Measurements from ENCODE around the gene PTPDC1.

The PTPDC1 gene

DNA sequence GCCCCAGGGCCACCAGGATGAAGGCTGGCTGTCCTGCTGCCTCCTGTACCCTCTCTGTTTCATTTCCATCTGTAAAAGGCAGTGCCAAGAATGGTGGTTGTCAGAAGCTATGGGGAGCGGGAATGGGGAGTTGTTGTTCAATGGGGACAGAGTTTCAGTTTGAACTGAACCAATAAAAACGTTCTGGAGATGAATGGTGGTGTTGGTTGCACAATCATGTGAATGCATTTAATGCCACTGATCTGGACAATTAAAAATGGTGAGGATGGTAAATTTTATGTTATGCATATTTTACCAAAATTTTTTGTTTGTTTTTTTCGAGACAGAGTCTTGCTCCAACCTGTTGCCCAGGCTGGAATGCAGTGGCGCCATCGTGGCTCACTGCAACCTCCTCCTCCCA is 58.1 kb downstream of the PTPDC1 start:
- DNase-seq: no peak

DNA sequence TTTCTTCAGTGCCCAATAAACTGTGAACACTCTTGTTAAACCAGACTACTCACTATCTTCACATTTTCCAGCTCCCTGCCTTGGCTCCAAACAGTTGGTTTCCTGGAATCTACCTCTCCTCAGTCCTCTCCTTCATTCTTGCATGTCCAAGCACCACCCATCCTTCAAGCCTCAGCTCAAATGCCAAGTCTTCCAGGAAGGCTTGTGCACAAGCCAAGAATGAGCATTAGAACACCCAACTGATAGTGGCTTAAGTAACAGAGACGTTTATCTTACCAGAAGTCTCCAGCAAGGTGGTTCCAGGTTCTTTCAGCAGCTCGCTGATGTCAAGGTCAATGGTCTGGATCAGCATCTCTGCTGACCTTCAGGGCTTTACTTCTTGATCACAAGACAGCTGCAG is 60.1 kb downstream of the PTPDC1 start:
- no peak for DNase-seq

DNA sequence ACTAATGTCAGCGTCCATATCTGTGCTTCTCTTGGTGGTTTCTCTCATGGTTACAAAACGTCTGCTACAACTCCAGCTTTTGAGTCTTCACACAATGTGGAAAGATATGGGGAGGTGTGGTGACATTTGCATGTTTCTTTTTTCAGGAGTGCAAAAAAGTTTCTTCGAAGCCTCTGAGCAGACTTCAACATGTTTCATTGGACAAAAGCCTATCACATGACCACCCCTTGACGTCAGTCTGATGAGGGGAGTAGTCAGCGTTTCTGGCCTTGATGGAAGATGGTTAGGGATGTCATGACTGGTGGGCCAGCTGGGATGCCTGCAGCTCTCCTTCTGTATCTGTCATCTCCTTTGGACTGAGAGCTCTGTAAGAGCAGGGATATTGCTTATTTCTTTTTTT is 61.4 kb downstream of the PTPDC1 start:
- no peak for DNase-seq

DNA sequence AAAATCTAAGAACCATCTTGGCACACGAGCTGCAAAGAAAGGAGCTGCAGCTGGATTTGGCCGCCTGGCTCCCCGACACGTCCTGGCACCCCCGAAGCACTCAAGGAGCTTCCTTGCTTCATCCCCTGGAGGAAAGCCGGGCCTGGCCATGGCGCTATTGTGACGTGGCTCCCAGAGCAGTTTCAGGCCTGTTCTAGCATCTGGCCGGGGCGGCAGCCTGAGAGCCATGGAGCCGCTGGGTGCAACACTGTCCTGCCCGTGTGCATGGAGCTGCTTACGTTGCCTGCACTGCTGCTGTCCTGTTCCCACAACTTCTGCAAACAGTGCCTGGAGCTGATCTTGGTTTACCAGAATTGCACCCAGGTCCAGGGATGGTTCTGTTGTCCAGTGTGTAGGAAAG is 63.5 kb downstream of the PTPDC1 start:
- DNase-seq: no peak

DNA sequence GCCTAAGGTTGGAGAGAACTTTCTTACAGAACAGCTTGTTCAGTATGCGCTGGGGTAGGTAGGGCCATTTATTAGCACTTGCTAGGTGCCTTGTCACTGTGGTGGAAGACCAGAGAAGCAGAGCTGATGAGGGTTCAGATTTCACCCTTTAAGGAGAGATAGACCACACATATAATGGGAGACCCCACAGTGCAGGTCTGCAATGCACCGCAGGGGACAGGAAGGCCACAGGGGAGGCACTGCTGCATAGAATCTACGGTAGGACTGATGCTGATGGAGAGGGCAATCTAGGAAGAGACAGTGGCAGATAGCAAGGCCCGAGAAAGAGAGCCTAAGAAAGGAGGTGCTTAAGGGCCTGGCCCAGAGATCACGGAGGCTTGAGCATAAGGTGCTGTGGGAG is 64.2 kb downstream of the PTPDC1 start:
- DNase-seq: no peak

DNA sequence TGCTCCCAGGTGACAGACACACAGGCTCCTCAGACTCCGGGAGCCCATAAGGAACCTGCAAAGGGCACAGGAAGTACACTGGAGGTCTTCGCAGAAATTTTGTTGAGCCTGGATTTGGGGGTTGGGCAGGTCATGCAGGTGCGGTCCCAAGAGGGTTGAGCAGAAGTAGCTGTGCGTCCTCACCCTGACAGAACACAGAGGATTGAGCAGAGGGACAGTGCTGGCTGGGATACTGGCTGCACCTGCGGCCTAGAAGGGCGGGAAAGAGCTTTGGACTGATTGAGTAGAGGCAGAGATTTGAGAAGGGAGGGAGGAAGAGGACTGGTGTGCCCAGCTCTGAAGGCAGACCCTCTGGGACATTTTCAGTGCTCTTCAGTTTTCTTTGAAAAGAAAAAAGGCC is 65.4 kb downstream of the PTPDC1 start:
- DNase-seq: no peak

DNA sequence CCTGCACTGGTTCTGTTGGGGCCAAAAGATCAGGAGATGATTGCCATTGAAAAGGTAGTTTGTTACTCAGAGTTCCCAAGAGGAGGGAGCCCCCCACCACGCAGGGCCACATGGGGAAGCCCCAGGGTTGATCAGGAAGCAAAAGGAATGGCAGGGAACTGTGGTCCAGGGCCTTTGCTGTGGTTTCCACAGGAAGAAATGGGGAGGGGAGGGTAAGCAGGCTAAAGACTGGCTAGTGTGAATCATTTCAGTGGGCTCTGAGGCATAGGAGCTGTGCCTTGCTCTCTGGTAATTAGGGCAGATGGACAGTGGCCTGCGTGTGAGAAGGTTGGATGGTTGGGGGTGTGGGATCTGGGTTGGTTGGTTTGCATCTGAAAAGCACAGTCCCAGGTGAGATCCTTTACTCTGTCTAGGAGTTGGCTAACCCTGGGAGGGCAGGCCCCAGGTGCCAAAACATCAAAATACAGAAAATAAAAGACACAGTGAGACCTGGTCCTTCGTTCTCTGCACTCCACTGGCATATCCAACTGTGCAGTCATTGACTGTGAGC is 66.1 kb downstream of the PTPDC1 start:
- DNase-seq: no peak

DNA sequence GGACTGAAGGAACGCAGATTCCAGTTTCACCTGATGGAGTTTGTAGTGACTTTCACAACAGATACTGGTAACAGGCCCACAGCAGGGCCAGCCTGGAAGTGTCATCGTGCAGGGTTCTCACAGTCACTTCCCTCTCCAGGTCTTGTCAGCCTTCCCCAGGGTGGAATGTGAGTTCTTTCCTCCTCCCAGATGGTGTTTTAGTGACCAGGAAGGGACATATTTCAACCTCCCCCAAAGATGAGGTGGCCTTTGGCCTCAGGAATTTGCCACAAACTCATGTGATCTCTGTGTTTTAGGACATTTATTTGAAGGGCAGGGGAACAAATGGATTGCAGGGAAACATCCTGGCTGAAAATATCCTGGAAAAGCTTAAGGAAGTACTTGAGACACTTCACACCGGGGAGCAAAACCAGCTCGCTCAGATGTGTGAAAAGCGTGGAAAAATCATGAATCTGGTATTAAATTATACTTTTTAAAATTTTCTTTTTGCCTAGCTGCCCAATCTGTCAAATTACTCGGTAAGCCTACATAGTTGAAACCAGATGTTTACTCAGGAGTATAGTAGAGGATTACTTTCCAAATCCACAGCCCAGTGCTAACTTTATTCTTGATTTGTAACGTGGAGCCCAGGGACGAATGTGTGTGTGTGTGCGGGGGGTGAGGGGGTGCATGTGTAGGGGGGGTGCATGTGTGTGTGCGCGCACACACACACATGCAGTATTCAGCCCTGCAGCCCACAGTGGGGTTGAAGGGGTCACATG is 66.8 kb downstream of the PTPDC1 start:
- DNase-seq: peak; percentile 13

DNA sequence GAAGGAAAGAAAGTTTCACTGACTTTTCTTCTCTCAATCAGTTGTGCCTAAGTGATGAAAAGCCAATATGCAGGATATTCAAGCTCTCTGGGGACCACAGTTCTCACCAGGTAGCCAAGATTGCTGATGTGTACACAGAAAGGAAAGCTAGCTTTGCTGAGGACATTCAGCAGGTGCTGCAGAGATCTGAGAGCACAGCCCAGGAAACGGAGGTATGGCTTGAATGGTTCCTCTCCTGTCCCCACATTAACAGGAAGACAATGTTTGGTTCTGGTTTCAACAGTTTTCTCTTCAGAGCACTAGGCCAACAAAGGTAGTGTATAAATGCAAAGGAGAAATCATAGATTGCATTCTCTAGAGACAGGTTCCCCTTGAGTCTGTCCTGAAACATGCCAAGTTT is 69.6 kb downstream of the PTPDC1 start:
- DNase-seq: no peak

DNA sequence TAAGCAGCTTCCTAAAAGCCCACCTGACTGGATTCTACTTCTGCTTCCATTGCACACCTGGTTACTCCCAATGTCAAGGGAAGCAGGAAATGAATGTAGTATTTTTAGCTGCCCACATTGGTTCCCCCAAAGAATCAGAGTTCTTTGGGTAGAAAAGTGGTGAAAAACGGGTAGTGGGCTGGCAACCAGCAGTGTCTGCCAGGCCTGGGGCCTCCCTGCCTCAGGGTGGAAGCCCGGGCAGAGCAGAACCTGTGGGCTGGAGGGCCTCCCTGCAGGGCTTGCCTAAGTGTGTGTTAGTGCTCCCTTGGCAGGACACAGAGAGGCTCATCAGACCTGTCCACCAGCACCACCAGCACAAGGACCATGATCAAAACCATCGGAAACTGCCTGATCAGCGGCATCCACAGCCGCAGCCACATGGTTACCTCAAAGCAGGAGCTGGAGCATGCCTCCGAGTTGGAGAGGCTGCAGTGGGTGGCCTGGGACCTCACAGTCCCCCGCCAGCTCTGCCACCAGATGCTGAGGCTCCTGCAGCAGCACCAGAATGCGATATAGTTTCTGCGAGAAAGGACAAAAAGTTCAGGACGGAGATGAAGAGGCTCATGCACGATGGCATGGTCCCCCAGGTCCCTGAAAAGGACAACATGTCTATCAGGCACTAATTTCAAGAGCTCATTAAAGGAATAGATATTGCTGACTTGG is 72.2 kb downstream of the PTPDC1 start:
- no peak for DNase-seq

DNA sequence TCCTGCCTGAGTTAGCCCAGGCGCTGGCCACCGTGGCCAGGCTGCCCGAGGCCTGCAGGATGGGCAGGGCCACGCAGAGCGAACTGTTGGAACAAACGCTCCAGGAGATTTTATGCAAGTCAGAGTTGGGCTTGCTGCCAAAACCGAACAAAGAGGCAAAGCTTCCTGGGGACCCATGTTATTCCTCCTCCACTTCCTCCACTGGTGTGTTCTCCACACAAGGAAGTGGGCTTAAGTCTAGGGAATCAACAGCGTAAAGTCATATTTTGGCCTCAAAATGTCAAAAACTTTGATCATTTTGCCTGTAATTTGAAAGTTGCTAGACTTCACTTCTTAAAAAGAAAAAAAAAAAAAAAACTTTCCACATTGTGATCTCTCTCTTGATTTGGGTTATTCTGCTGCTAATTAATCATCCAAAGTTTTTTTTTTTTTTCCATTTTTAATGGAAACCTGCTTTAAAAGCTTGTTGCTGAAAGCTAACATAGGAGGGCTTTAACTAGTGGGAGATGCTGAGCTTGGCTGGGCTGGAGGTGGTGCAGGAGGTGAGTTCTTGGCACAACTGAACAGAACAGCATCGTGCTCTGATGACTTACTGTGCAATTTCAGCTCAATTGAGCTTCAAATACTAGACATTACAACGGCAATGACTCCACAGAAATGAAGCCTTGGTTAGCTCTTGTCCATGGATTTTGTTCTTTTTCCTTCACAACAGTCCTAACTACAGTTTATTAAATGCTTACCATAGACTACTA is 73.0 kb downstream of the PTPDC1 start:
- DNase-seq: peak; percentile 73
